Placental epithelial cell (primary cell): ENCODE measurements around the gene HYCC1. TPM values are rescaled to one million over a fixed set of nuclear protein-coding genes. Genes with fewer than 3 reads are reported as not detected.

Experiments
- total RNA-seq: library from RNA; depleted of rRNA; stranded (reverse); fragments of >200 nt; gene quantifications from 2 replicates; pipeline ENCODE4 v1.2.3, GENCODE V29; 2012

HYCC1 gene
- 15.7 and 26.3 TPM in 2 replicates for total RNA-seq

DNA sequence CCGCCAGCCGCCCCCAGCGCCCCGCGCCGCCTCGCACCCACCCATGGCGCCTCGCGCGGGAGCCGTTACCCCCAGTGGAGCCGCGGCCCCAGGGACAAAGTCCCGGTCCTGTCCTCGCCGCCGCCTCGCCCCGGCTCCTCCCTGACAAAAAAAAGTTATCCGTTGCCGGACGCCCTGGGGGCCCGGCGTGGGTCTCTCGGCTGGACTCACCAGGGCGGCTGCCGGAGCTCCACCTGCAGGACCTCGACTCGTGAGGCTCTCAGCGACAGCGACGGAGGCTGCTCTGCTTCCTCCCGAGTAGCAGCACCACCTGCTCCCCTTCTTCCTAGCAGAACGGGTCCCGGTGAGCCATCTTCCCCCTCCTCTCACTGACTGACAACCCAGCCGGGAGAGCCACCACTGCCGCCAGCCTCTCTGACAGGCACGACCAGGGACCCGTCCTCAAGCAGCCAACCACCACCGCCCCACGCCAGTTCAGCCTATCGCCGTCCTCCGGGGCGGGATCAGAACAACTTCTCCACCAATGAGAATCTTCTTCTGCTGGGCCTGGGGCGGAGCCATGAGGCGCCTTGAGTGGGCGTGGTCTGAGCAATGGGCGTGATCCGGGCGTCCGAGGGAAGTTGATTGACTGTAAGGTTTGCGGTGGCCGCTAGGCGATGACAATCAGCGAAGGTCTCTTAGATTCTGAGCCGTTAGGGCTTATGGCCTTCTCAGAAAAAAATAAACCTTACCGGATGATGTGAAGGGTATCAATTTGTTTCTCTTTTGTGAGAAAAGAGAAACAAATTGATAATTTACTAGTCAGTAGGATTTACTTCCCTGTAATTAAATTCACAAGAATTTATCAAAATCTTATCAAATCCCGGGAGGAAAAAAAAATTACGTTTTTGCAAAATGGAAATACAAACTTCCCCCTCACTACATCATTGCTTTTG, at the start of gene HYCC1:
HYCC1 (minus strand) TSS at position 416 of the 935 bp plus-strand sequence. CDS start 23,019 bp downstream, outside the sequence.

Other genes with a start within 250 kb of the HYCC1 start
- gene TOMM7, start 191.3 kb downstream of the HYCC1 start, total RNA-seq = 50.1 and 197 TPM in 2 replicates
- gene KLHL7, start 91.7 kb upstream of the HYCC1 start, total RNA-seq = 18.5 and 27.4 TPM in 2 replicates
- gene NUP42, start 167.9 kb upstream of the HYCC1 start, total RNA-seq = 18.9 and 19.2 TPM in 2 replicates
- gene GPNMB, start 232.6 kb upstream of the HYCC1 start, total RNA-seq = 2.0 and 4.9 TPM in 2 replicates